ENCODE data around the gene FUS. TPM values are rescaled to one million over a fixed set of nuclear protein-coding genes. Genes with fewer than 3 reads are reported as not detected.
A peak's percentile ranks its signal among the peaks of the same experiment; 100 is the strongest.
"Not testable (repeated sequence)": the region's sequence is repeated elsewhere in the genome, so short reads cannot be mapped to it uniquely, and the experiment has no call there.

FUS gene
- total RNA-seq, 1 experiment from 2014 or later = 490 TPM

DNA sequence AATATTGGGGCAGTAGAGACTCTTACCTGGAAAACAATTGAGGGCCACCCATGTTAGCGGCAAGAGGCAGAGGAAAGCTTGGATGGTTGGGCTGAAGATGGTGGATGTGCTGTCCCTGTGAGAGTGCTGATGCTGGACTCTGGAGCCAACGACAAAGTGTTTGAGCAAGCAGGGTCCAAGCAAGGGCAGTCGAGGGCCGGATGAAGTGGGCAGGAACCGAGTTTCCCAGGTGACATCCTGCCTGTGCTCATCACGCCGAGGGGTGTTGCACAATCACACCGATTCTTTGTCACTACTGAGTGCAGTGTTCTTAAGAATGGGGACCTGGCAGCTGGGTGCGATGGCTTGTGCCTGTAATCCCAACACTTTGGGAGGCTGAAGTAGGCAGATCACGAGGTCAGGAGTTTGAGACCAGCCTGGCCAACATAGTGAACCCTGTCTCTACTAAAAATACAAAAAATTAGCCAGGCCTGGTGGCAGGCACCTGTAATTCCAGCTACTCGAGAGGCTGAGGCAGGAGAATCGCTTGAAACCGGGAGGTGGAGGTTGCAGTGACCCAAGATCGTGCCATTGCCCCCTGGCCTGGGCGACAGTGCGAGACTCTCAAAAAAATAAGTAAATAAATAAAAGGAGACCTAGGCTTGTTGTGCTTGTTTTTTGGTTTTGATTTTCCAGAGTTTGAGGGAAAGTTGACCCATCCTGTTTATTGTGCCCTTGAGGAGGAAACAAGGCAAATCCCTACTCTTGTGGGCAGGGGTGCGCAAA is 16.6 kb downstream of the FUS start:
- no peaks in the 10 kb centered on the region for H3K27me3 Mint-ChIP-seq (ENCODE audit: insufficient read depth, unreplicated experiment)
- ChIA-PET POLR2A (no interaction called here), CTCF (no interaction called here)
- H3K27me3 ChIP-seq (replicated peaks; ENCODE audit: control insufficient read depth, insufficient read depth, low read length) = no peaks in the 10 kb centered on the region
- peaks cover 3% of the 10 kb centered on the region for H3K36me3 ChIP-seq (ENCODE audit: control insufficient read depth, insufficient read depth, low read length)
- H3K9me3 ChIP-seq = no peaks in the 10 kb centered on the region
- no peak for DNase-seq
- peaks cover 85% of the 10 kb centered on the region for H3K36me3 Mint-ChIP-seq (ENCODE audit: insufficient read depth, unreplicated experiment)
- TF ChIP-seq, protein P1, sequence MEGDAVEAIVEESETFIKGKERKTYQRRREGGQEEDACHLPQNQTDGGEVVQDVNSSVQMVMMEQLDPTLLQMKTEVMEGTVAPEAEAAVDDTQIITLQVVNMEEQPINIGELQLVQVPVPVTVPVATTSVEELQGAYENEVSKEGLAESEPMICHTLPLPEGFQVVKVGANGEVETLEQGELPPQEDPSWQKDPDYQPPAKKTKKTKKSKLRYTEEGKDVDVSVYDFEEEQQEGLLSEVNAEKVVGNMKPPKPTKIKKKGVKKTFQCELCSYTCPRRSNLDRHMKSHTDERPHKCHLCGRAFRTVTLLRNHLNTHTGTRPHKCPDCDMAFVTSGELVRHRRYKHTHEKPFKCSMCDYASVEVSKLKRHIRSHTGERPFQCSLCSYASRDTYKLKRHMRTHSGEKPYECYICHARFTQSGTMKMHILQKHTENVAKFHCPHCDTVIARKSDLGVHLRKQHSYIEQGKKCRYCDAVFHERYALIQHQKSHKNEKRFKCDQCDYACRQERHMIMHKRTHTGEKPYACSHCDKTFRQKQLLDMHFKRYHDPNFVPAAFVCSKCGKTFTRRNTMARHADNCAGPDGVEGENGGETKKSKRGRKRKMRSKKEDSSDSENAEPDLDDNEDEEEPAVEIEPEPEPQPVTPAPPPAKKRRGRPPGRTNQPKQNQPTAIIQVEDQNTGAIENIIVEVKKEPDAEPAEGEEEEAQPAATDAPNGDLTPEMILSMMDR (IDR thresholded peaks at IDR 0.05; ENCODE audit: insufficient read depth in 1 of 2, low read depth in 1 of 2, low read length in 1 of 2, severe bottlenecking in 1 of 2, unreplicated experiment in 1 of 2) = no peak
- H3K27ac Mint-ChIP-seq (ENCODE audit: unreplicated experiment) = no peak overlapping the region
- H3K4me3 ChIP-seq (ENCODE audit: low read depth, low read length) = no peak overlapping the region
- no peak overlapping the region for H3K4me3 Mint-ChIP-seq (ENCODE audit: unreplicated experiment)
- no peaks in the 10 kb centered on the region for H3K9me3 Mint-ChIP-seq (ENCODE audit: unreplicated experiment)
- intact Hi-C loops (cut with micrococcal nuclease; ENCODE audit: unreplicated experiment) = no loop called here
- peaks cover 22% of the 10 kb centered on the region for H3K4me1 Mint-ChIP-seq (ENCODE audit: low read depth, unreplicated experiment)
- no TSS peak for BruUV-seq (replicated peaks)
- H3K4me1 ChIP-seq = no peaks in the 10 kb centered on the region; the same call in 1 of the 2 replicates

DNA sequence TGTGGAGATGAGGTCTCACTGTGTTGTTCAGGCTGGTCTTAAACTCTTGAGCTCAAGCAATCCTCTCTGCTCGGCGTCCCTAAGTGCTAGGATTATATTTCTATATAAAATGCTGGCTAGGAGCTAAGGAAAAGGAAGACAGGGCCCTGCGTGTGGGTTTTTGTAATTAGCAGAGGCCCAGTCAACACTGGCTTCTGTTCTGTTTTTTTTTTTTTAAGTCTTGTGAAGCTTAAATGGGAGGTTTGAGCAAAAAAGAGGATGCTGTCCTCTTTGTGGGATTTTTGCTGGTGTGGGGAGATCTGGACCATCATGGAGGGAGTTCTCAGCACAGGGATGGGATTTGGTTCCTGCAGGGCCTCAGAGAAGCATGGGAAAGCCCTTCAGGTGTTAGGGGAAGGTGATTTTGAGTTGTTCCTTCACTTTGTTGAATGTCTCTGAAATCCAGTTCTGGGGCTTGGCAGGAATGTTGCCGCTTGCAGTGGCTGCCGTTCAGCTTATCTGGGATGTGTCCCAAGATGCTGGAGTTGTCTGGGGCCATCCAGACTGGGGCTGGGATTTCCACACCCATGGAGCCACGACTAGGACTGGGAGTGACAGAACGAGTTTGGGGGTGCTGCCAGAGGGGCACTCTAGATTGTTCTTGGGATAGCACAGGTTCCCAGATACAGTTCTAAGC is 18.4 kb downstream of the FUS start:
- intact Hi-C loops (cut with micrococcal nuclease; ENCODE audit: unreplicated experiment) = no loop called here
- CTCF ChIA-PET = no interaction called here
- H3K27ac Mint-ChIP-seq (ENCODE audit: unreplicated experiment) = peak overlapping the region; percentile 30
- Histone ChIP-seq H3K36me3 (ENCODE audit: control insufficient read depth, insufficient read depth, low read length) (peaks cover 1% of the 10 kb centered on the region; the same call in 1 of the 2 replicates), H3K4me1 (no peaks in the 10 kb centered on the region; the same call in 1 of the 2 replicates), H3K27me3 (replicated peaks; ENCODE audit: control insufficient read depth, insufficient read depth, low read length) (no peaks in the 10 kb centered on the region), H3K4me3 (ENCODE audit: low read depth, low read length) (no peak overlapping the region), H3K9me3 (no peaks in the 10 kb centered on the region)
- peaks cover 22% of the 10 kb centered on the region for H3K4me1 Mint-ChIP-seq (ENCODE audit: low read depth, unreplicated experiment)
- H3K9me3 Mint-ChIP-seq (ENCODE audit: unreplicated experiment) = no peaks in the 10 kb centered on the region
- no peaks in the 10 kb centered on the region for H3K27me3 Mint-ChIP-seq (ENCODE audit: insufficient read depth, unreplicated experiment)
- no TSS peak for BruUV-seq (replicated peaks)
- TF ChIP-seq, protein P1 (IDR thresholded peaks at IDR 0.05; ENCODE audit: insufficient read depth in 1 of 2, low read depth in 1 of 2, low read length in 1 of 2, severe bottlenecking in 1 of 2, unreplicated experiment in 1 of 2) = no peak
- H3K4me3 Mint-ChIP-seq (ENCODE audit: unreplicated experiment) = no peak overlapping the region
- no peak for DNase-seq
- peaks cover 82% of the 10 kb centered on the region for H3K36me3 Mint-ChIP-seq (ENCODE audit: insufficient read depth, unreplicated experiment)
- POLR2A ChIA-PET = no interaction called here

DNA sequence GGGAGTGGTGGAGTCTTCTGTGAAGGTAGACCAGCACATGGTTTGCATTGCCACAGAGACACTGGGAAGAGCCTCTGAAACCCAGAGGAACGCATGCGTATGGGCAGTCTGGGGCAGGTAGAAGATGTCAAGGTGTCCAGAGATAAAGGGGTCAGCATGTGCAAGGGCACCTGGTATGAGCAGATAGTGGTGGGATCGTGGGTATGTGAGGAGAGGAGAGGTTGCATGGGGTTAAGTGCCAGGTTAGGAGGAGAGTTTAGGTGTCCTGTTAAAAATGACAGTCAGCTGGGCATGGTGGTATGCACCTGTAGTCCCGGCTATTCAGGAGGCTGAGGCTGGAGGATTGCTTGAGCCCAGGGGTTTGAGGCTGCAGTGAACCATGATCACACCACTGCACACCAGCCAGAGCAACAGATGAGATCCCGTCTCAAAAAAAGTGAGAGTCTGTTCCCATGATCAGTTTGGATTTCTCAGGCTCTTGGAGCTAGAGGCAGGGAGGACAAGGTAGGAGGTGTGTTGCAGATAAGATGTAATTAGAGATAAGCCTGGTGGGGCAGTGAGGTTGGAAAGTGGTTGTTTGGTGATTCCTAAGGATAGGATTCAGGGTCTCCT is 19.6 kb downstream of the FUS start:
- H3K4me3 Mint-ChIP-seq (ENCODE audit: unreplicated experiment) = no peak overlapping the region
- H3K27me3 ChIP-seq (replicated peaks; ENCODE audit: control insufficient read depth, insufficient read depth, low read length) = no peaks in the 10 kb centered on the region
- H3K27me3 Mint-ChIP-seq (ENCODE audit: insufficient read depth, unreplicated experiment) = no peaks in the 10 kb centered on the region
- no peaks in the 10 kb centered on the region; the same call in 1 of the 2 replicates for H3K36me3 ChIP-seq (ENCODE audit: control insufficient read depth, insufficient read depth, low read length)
- ChIA-PET POLR2A (no interaction called here), CTCF (interaction anchor here (0.5 to 1.0 kb wide), 2 partner anchors 43 to 57 kb away, joined by 3 read pairs; no protein-coding TSS in a partner anchor)
- H3K4me1 Mint-ChIP-seq (ENCODE audit: low read depth, unreplicated experiment) = peaks cover 22% of the 10 kb centered on the region
- no TSS peak for BruUV-seq (replicated peaks)
- TF ChIP-seq, protein P1 (IDR thresholded peaks at IDR 0.05; ENCODE audit: insufficient read depth in 1 of 2, low read depth in 1 of 2, low read length in 1 of 2, severe bottlenecking in 1 of 2, unreplicated experiment in 1 of 2) = no peak
- H3K27ac Mint-ChIP-seq (ENCODE audit: unreplicated experiment) = peak overlapping the region; percentile 30
- H3K9me3 Mint-ChIP-seq (ENCODE audit: unreplicated experiment) = no peaks in the 10 kb centered on the region
- H3K9me3 ChIP-seq = no peaks in the 10 kb centered on the region
- DNase-seq = no peak
- H3K36me3 Mint-ChIP-seq (ENCODE audit: insufficient read depth, unreplicated experiment) = peaks cover 77% of the 10 kb centered on the region
- intact Hi-C loops (cut with micrococcal nuclease; ENCODE audit: unreplicated experiment) = loop anchor here (5.0 to 10.0 kb wide), 2 partner anchors 95 to 243 kb away; partner anchors contain the start of gene ZNF843
- H3K4me1 ChIP-seq = no peaks in the 10 kb centered on the region; the same call in 1 of the 2 replicates
- no peak overlapping the region for H3K4me3 ChIP-seq (ENCODE audit: low read depth, low read length)

DNA sequence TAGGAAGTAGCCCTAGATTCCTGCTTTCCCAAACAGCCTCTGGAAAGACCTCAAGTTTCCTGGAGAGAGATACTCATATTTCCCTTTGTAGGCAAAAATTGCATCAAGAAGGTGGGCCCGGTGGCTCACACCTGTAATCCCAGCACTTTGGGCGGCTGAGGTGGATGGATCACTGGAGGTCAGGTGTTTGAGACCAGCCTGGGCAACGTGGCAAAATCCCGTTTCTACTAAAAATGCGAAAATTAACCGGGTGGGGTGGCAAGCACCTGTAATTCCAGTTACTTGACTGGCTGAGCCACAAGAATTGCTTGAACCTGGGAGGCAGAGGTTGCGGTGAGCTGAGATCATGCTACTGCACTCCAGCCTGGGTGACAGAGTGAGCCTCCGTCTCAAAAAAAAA is 20.2 kb downstream of the FUS start:
- H3K9me3 ChIP-seq; H3K4me3 Mint-ChIP-seq (ENCODE audit: unreplicated experiment); H3K9me3 Mint-ChIP-seq (ENCODE audit: unreplicated experiment); H3K4me1 ChIP-seq; H3K27me3 ChIP-seq (replicated peaks; ENCODE audit: control insufficient read depth, insufficient read depth, low read length); BruUV-seq (replicated peaks); H3K27me3 Mint-ChIP-seq (ENCODE audit: insufficient read depth, unreplicated experiment); H3K36me3 ChIP-seq (ENCODE audit: control insufficient read depth, insufficient read depth, low read length); H3K4me3 ChIP-seq (ENCODE audit: low read depth, low read length); DNase-seq: not testable (repeated sequence)
- intact Hi-C loops (cut with micrococcal nuclease; ENCODE audit: unreplicated experiment) = loop anchor here (5.0 to 10.0 kb wide), 2 partner anchors 95 to 242 kb away; partner anchors contain the start of gene ZNF843
- ChIA-PET CTCF (interaction anchor here (0.5 to 1.0 kb wide), 2 partner anchors 43 to 58 kb away, joined by 3 read pairs; no protein-coding TSS in a partner anchor), POLR2A (interaction anchor here (0.6 kb wide), 1 partner anchor 20 kb away, joined by 3 read pairs; no protein-coding TSS in a partner anchor)
- Mint-ChIP-seq H3K36me3 (ENCODE audit: insufficient read depth, unreplicated experiment) (peaks cover 71% of the 10 kb centered on the region), H3K27ac (ENCODE audit: unreplicated experiment) (peak overlapping the region; percentile 30), H3K4me1 (ENCODE audit: low read depth, unreplicated experiment) (peaks cover 22% of the 10 kb centered on the region)

Measured in Caco-2 (cell line).